Measurements from ENCODE around the gene RAPGEF4.

RAPGEF4 gene

DNA sequence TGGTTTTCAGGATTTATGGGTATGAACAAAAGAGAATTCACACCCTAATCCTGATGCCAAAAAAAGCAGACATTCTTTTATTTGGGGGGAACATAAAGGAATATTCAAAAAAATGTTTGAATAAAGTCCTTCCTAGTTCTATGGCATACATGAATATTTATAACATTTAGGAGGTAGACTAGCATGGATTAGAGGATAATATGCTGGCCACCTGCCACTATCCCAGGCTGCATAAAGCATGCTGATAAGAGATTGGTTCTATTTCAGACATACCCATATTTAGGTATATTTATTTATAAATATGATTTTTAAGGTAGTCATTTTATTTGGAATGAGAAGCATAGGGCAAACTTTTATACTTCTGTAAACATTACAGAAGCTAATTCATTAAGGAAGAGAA lies 305.1 kb downstream of the RAPGEF4 start:
- H3K4me3 ChIP-seq (replicated peaks; ENCODE audit: low read depth, low read length): no peak overlapping the region
- TF ChIP-seq, protein P1, sequence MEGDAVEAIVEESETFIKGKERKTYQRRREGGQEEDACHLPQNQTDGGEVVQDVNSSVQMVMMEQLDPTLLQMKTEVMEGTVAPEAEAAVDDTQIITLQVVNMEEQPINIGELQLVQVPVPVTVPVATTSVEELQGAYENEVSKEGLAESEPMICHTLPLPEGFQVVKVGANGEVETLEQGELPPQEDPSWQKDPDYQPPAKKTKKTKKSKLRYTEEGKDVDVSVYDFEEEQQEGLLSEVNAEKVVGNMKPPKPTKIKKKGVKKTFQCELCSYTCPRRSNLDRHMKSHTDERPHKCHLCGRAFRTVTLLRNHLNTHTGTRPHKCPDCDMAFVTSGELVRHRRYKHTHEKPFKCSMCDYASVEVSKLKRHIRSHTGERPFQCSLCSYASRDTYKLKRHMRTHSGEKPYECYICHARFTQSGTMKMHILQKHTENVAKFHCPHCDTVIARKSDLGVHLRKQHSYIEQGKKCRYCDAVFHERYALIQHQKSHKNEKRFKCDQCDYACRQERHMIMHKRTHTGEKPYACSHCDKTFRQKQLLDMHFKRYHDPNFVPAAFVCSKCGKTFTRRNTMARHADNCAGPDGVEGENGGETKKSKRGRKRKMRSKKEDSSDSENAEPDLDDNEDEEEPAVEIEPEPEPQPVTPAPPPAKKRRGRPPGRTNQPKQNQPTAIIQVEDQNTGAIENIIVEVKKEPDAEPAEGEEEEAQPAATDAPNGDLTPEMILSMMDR (IDR thresholded peaks at IDR 0.05; ENCODE audit: low read length, missing control alignments): no peak
- no peak for DNase-seq (ENCODE audit: low read depth)

DNA sequence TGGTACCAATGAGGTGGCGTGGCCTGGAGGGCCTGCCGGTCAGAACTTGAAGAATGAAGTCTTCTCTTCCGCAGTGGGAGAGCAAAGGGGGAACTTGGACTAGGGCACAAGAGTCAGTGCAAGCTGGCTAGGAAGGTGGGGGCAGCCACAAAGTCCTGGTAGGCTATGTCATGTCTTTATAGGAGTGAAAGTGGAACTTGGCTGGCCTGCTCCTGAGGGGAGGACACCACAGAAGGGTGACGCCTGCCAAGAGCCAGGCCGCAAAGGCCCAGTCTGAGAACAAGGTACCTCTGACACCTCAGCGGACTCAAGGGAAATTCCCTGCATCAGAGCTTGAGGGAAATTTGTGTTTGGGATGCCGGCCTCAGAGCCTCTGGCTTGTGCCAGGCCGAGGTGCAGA lies 307.8 kb downstream of the RAPGEF4 start:
- TF ChIP-seq, protein P1 (IDR thresholded peaks at IDR 0.05; ENCODE audit: low read length, missing control alignments): no peak
- no peak for DNase-seq (ENCODE audit: low read depth)

DNA sequence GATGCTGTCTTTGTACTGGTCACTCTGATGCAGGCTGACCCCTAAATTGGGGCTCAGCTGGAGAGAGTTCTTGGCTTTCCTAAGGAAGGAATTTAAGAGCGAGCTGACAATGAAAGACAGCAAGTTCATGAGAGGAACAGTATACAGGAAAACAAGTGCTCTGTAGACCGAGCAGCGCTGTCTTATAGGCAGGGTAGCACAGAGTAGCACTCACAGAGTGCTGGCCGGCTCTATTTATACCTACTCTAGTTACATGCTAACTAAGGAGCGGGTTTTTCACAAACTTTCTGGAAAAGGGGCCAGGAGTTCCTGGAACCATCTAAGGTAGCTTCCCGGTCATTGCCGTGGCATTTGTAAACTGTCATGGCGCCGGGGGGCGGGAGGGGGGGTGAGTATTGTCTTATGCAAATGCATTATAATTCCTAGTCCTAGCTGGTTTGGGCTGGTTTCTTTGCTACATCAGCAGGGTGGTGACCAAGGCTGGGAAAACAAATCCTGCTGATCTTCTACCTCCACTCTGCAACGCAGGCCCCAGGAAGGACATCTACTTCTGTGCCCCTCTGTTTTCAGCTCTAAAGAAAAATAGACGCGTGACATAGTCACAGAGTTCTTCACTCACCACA lies 308.4 kb downstream of the RAPGEF4 start:
- DNase-seq (ENCODE audit: low read depth): no peak
- TF ChIP-seq, protein P1 (IDR thresholded peaks at IDR 0.05; ENCODE audit: low read length, missing control alignments): no peak
- no peak overlapping the region for H3K4me3 ChIP-seq (replicated peaks; ENCODE audit: low read depth, low read length)

More for the DNA sequence above, 307.8 kb downstream of the RAPGEF4 start:
- no peak overlapping the region for H3K4me3 ChIP-seq (replicated peaks; ENCODE audit: low read depth, low read length)

DNA sequence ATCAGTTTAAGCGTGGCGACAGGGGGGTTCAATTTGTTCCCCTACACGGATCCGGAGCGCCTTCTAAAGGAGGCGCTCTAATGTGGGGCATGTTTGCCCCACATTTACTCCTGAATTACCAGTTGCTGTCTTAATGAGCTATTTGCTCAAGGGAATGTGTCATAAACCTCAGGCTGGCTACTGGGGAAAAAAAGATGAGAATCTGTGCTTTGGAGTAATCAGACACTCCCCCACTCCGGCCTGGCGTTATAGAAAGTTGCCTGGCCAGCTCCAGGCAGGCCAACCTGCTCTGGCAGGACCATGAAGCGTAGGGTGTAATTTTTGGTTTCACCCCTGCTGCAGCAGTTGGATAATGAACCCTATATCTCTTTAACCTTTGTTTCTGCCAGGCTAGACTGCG lies 309.0 kb downstream of the RAPGEF4 start:
- H3K4me3 ChIP-seq (replicated peaks; ENCODE audit: low read depth, low read length): no peak overlapping the region
- TF ChIP-seq, protein P1 (IDR thresholded peaks at IDR 0.05; ENCODE audit: low read length, missing control alignments): no peak
- no peak for DNase-seq (ENCODE audit: low read depth)

DNA sequence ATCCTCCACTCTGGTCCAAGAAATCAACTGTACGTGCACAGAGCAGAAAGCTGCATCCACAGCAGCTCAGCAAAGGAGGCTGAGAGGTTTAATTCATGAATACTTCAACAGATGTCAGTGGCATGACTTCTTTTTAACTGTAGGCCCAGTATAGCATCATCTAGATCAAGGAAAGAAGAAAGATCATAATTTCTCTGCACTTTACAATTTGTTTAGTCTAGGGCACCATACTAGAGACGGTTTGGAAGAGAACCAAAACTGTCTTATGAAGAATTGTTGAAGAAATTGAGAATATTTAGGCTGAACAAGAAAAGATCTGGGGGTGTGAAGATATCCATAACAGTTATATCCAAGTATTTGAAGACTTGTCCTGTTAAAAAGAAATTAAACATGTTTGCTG lies 309.5 kb downstream of the RAPGEF4 start:
- DNase-seq (ENCODE audit: low read depth): no peak
- no peak overlapping the region for H3K4me3 ChIP-seq (replicated peaks; ENCODE audit: low read depth, low read length)

DNA sequence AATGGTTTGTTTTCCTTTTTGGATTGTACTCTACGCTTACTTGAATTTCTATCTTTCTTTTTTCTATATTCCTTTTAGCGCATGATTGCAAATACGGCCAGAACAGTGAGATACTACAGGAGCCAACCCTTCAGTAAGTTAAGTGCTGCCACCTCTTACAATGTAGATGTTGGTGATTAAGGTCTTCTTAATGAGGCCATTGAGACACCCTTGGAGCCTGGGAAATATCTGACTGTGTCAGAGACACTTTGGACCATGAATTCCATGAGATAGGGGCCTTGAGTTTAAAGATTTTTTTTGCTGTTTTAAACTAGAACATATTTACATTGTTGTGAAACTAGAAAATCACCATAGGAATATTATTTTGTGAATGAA lies 312.9 kb downstream of the RAPGEF4 start:
- TF ChIP-seq, protein P1 (IDR thresholded peaks at IDR 0.05; ENCODE audit: low read length, missing control alignments): no peak
- no peak for DNase-seq (ENCODE audit: low read depth)
- H3K4me3 ChIP-seq (replicated peaks; ENCODE audit: low read depth, low read length): no peak overlapping the region

More for the DNA sequence above, 309.5 kb downstream of the RAPGEF4 start:
- TF ChIP-seq, protein P1 (IDR thresholded peaks at IDR 0.05; ENCODE audit: low read length, missing control alignments): no peak
